Ovary (tissue), 9 donors: Measurements from ENCODE around the gene CTSL. TPM values are rescaled to one million over a fixed set of nuclear protein-coding genes. Genes with fewer than 3 reads are reported as not detected.

Experiments
- DNase-seq, 5 donors: peaks; one replicate each; pipeline ENCODE4 v3.0.0-alpha.2; 2019 to 2020
- H3K27ac ChIP-seq, 2 donors: fragments of 200-600 bp; one replicate each; pipeline versions ENCODE4 v1.5.1 to v1.8.0; 2019 to 2022
- H3K27me3 ChIP-seq: fragments of 200-600 bp; one replicate; pipeline ENCODE4 v1.8.0; 2022
- H3K36me3 ChIP-seq: fragments of 200-600 bp; sonication (generic); one replicate; pipeline ENCODE4 v1.5.1; 2019
- H3K4me1 ChIP-seq: one replicate; pipeline ENCODE4 v1.8.1; 2013; ENCODE audit warnings: mild to moderate bottlenecking, moderate library complexity; ENCODE audit not compliant: insufficient read depth
- H3K4me3 ChIP-seq: fragments of 200-600 bp; sonication (generic); one replicate; pipeline ENCODE4 v1.5.1; 2017
- H3K9me3 ChIP-seq, 2 donors: fragments of 200-600 bp in 1 of 2; sonication (generic) in 1 of 2; one replicate each; pipeline versions ENCODE4 v1.5.1 to v1.8.1; 2013 to 2019; ENCODE audit warnings: mild to moderate bottlenecking in 1 of 2, moderate library complexity in 1 of 2
- EP300 ChIP-seq: sonication (generic); formaldehyde crosslinking; IDR thresholded peaks from one replicate; pipeline ENCODE4 v1.6.1; 2017; ENCODE audit warnings: antibody characterized with exemption
- POLR2A ChIP-seq: fragments of 450-650 bp; IDR thresholded peaks from one replicate; pipeline ENCODE4 v1.6.1; 2017; ENCODE audit warnings: antibody characterized with exemption, mild to moderate bottlenecking, moderate library complexity
- WGBS, 3 donors: extraction: QIAGEN DNeasy Blood & Tissue Kit in 1 of 3; methylation state at CpG; one replicate each; pipeline versions ENCODE4 v1.1.5 to v1.1.7; 2013 to 2017; 5-methylcytosine and 5-hydroxymethylcytosine counted together
- intact Hi-C, 4 donors: fragments of 100-400 bp; cut with DNase I; formaldehyde crosslinking; loops; one replicate each; pipeline versions ENCODE4 v1.11.0 to v1.15.1; 2022 to 2023
- polyA plus RNA-seq, 2 donors: library from polyadenylated mRNA; stranded (reverse); fragments of 200-250 nt in 1 of 2; fragments of 350-450 nt in 1 of 2; fragmentation: Illumina TruSeq in 1 of 2; extraction: RNeasy Lipid Tissue Mini Kit (QIAGEN cat#74804) in 1 of 2; gene quantifications; one replicate each; pipeline ENCODE4 v1.2.3, GENCODE V29; 2013 to 2014
- total RNA-seq, 7 donors: library from RNA; depleted of rRNA in 2 of 7; stranded (reverse); fragments of >200 nt in 2 of 7; fragmentation: NEBNext Ultra II Directional in 3 of 7; extraction: Animal tissue kit (Norgen Biotek cat#: 25700) in 3 of 7; gene quantifications; one replicate each; pipeline versions ENCODE4 v1.1.0 to v1.2.4, GENCODE V29; 2016 to 2023
- TF ChIP-seq, protein P1 (sequence below), 3 donors: fragments of 450-650 bp in 2 of 3; fragments of 200-600 bp in 1 of 3; IDR thresholded peaks; one replicate each; pipeline versions ENCODE4 v1.5.1 to v1.8.0; 2016 to 2022; ENCODE audit warnings: antibody characterized with exemption in 3 of 3, mild to moderate bottlenecking in 1 of 3
- donor health status: DM: no; HTN: no; CAD: no; lungs with moderate emphysema.
- donor health status: DM: no; HTN: no; CAD: no.
- donor health status: Bipolar disorder and iron deficiency.
- donor health status: DM: yes; HTN: yes; CAD: no.
- donor health status: DM: no; HTN: no; CAD: no.
- donor health status: DM: yes; HTN: yes; CAD: no.

Gene CTSL
- total and polyA plus RNA-seq, 9 donors: 94.0 to 219 (median 115) TPM

DNA sequence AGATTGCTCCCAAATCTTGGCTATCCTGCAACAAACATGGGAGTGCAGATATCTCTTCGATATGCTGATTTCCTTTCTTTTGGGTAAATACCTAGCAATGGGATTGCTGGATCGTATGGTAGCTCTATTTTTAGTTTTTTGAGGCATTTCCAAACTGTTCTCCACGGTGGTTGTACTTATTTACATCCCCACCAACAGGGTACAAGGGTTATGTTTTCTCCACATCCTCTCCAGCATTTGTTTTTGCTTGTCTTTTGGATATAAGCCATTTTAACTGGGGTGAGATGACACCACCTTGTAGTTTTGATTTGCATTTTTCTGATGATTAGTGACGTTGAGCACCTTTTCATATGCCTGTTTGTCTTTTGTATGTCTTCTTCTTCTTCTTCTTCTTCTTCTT is 20.3 kb downstream of the CTSL start:
- 54 to 57% (median 54%) methylated on average over 4 of the region's 4 CpGs for WGBS, 3 donors
- TF ChIP-seq EP300 (no peak), POLR2A (no peak)
- intact Hi-C loops: no loop called here
- no peak for DNase-seq
- Histone ChIP-seq H3K27me3 (no peaks in the 10 kb centered on the region), H3K27ac (no peak overlapping the region), H3K9me3 (peaks cover 0 to 5% of the 10 kb centered on the region in 2 donors), H3K36me3 (no peaks in the 10 kb centered on the region), H3K4me1 (no peaks in the 10 kb centered on the region), H3K4me3 (no peak overlapping the region)

DNA sequence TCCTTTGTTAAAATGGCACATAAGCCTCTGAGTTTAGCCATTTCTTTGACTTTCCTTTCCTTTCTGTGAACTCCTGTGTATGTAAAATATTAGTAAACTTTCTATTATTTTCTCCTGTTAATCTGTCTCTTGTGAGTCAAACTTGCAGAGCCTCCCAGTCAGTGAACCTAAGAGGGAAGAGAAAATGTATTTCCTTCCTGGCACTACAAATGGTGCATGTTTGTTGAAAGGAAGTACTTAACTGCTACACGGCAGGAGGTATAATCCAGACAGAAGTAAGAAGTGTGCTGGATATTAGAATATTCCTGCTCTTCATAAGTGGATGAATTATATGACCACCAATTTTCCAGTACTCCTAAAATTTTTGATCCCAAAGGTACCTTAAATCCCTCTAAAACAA is 23.0 kb downstream of the CTSL start:
- no peaks in the 10 kb centered on the region for H3K9me3 ChIP-seq

DNA sequence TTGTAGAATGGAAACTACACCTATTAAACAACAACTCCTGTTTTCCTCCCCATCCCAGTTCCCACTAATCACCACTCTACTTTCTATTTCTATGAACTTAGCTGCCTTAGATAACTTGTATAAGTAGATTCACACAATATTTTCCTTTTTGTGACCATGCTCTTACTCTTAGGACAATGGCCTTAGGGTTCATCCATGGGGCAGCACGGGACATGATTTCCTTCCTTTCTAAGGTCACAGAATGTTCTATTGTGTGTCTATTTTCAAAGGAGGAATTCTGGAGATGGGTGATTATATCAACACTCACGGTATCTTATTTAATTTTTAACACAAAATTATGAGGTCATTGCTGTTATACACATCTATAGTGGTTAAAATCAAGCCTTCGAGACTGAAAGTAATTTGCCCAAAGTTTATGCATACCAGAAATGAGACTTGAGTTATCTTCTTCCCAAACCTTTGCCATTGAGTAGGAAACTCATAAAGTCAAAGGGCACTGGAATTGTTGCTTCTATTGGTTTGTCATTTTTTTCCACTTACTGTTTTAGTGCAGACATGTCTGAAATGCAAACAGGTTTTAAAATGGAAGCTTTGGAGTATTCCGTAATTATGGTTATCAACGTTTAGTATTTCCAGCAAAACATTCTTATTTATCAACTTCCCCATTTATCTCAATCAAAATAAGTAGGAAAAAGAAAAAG is 23.6 kb downstream of the CTSL start:
- no peak for TF ChIP-seq EP300
- TF ChIP-seq POLR2A: no peak
- TF ChIP-seq, protein P1, sequence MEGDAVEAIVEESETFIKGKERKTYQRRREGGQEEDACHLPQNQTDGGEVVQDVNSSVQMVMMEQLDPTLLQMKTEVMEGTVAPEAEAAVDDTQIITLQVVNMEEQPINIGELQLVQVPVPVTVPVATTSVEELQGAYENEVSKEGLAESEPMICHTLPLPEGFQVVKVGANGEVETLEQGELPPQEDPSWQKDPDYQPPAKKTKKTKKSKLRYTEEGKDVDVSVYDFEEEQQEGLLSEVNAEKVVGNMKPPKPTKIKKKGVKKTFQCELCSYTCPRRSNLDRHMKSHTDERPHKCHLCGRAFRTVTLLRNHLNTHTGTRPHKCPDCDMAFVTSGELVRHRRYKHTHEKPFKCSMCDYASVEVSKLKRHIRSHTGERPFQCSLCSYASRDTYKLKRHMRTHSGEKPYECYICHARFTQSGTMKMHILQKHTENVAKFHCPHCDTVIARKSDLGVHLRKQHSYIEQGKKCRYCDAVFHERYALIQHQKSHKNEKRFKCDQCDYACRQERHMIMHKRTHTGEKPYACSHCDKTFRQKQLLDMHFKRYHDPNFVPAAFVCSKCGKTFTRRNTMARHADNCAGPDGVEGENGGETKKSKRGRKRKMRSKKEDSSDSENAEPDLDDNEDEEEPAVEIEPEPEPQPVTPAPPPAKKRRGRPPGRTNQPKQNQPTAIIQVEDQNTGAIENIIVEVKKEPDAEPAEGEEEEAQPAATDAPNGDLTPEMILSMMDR (IDR thresholded peaks at IDR 0.05): no peak
- Histone ChIP-seq H3K4me3 (no peak overlapping the region), H3K27me3 (no peaks in the 10 kb centered on the region), H3K4me1 (no peaks in the 10 kb centered on the region), H3K36me3 (no peaks in the 10 kb centered on the region), H3K27ac (no peak overlapping the region), H3K9me3 (no peaks in the 10 kb centered on the region)
- intact Hi-C loops: no loop called here
- 30 to 48% (median 47%) methylated on average over 5 of the region's 5 CpGs for WGBS, 3 donors
- DNase-seq: no peak

More for the DNA sequence above, 23.0 kb downstream of the CTSL start:
- Histone ChIP-seq H3K4me3 (no peak overlapping the region), H3K27ac (no peak overlapping the region), H3K27me3 (no peaks in the 10 kb centered on the region), H3K4me1 (no peaks in the 10 kb centered on the region), H3K36me3 (no peaks in the 10 kb centered on the region)
- TF ChIP-seq, protein P1 (IDR thresholded peaks at IDR 0.05): no peak
- TF ChIP-seq POLR2A (no peak), EP300 (no peak)
- intact Hi-C loops: no loop called here
- 54 to 65% (median 61%) methylated on average over 1 of the region's 1 CpG for WGBS, 3 donors
- no peak for DNase-seq

DNA sequence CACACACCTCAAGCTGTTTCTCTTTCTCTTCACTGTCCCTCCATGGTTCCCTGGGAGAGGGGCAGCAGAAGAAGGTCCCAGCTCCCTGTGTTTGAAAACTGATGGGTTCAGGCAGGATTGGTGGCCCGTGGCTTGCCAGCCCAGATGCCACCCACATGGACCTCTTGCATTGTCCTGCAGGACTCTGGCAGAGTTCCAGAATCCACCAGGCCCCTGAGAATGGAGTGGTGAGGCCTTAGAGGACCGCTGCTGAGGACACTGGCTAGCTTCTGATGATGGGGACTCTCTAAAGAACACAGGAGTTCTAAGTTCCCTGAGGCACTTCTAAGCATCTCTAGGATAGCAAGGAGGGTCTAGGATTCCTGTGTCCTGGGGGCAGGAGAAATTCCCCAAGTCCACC is 24.8 kb downstream of the CTSL start:
- Histone ChIP-seq H3K4me3 (no peak overlapping the region), H3K27me3 (no peaks in the 10 kb centered on the region), H3K9me3 (no peaks in the 10 kb centered on the region), H3K27ac (no peak overlapping the region), H3K36me3 (no peaks in the 10 kb centered on the region), H3K4me1 (no peaks in the 10 kb centered on the region)
- TF ChIP-seq, protein P1 (IDR thresholded peaks at IDR 0.05): no peak
- TF ChIP-seq POLR2A (no peak), EP300 (no peak)
- no peak for DNase-seq
- WGBS, 3 donors: 48 to 81% (median 50%) methylated on average over 2 of the region's 2 CpGs
- intact Hi-C loops: no loop called here

DNA sequence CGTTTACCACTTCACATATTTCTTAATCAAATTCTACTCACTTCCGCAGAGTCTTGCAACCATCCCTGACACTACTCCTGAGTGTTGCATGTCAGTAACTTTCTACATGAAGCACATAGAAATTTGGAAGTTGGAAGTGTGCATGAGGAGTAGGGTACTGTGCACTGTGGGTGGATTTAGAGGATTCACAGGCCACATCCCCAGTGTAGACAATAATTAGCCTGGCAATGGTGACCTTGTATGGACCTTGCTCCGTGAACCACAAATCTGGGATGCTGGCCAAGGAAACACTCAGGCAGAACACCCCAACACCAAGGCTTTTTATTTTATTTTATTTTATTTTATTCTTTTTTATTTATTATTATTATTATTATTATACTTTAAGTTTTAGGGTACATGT is 25.5 kb downstream of the CTSL start:
- H3K4me3 ChIP-seq: no peak overlapping the region
- no peak for TF ChIP-seq POLR2A
- TF ChIP-seq, protein P1 (IDR thresholded peaks at IDR 0.05): no peak
- no peak for TF ChIP-seq EP300
- H3K27ac ChIP-seq: no peak overlapping the region
- no peaks in the 10 kb centered on the region for H3K4me1 ChIP-seq
- no peaks in the 10 kb centered on the region for H3K9me3 ChIP-seq
- H3K27me3 ChIP-seq: no peaks in the 10 kb centered on the region
- intact Hi-C loops: no loop called here
- no peaks in the 10 kb centered on the region for H3K36me3 ChIP-seq
- WGBS, 3 donors: 49 to 61% (median 52%) methylated on average over 3 of the region's 3 CpGs
- no peak for DNase-seq
